OCI-LY3 (cell line): ENCODE data around the gene TNFSF12.

Experiments used
- CTCF ChIP-seq: fragments of 200-600, 300-600 bp; sonication (generic); IDR thresholded peaks from 2 replicates; pipeline ENCODE4 v1.5.1; 2014; ENCODE audit warnings: antibody characterized with exemption, low read length, low read depth
- EZH2phosphoT487 ChIP-seq: fragments of 200-600 bp; shearing (Covaris generic); IDR thresholded peaks from 2 replicates; pipeline ENCODE4 v1.6.1; 2018; ENCODE audit warnings: antibody characterized with exemption, mixed run types, low read depth

DNA sequence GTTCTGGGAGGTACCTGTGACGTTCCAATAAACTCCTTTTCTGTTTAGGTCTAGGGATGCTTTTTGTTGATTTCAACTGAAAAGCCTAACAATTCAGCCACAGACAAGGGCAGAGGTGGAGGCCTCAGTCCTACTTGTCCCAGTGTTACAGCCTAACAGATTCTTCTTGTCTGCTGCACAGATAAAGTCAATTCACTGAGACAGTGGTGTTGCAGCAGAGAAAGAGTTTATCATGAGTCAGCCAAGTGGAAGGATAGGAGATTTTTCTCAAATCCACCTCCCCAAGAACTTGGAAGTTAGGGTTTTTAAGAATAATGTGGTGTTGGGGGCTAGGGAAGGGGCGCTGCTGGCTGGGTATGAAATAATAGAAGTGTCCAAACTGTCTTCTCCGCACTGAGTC is 10.8 kb upstream of the TNFSF12 start:
- TF ChIP-seq EZH2phosphoT487: no peak
- no peak for TF ChIP-seq CTCF
